Measurements from ENCODE around the gene PDLIM7.

Gene PDLIM7

DNA sequence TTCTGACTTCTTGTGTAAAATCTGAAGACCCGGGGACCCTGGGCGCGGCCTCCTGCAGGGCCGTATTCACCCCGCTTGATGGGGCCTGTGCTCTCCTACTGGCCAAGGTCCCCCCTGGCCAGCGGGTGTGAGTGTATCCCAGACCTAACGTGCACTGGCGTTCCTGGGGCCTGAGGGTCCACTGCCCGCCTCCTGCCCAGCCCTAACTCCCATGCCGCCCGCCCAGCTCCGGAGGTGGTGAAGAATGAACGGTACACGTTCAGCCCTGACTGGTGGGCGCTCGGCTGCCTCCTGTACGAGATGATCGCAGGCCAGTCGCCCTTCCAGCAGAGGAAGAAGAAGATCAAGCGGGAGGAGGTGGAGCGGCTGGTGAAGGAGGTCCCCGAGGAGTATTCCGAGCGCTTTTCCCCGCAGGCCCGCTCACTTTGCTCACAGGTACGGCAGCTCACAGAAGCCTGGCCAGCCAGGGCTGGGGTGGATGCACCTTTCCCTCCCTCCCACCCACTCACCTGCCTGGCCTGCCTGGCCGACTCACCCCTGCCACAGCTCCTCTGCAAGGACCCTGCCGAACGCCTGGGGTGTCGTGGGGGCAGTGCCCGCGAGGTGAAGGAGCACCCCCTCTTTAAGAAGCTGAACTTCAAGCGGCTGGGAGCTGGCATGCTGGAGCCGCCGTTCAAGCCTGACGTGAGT is 61.4 kb downstream of the PDLIM7 start:
- Histone ChIP-seq H3K4me3 (ENCODE audit: low read length) (no peak overlapping the region), H3K4me1 (ENCODE audit: control insufficient read depth, low read depth, low read length) (no peaks in the 10 kb centered on the region), H2BK15ac (replicated peaks; ENCODE audit: low read depth) (no peak overlapping the region), H3K56ac (ENCODE audit: low read length) (no peak overlapping the region), H2BK120ac (ENCODE audit: low read depth, low read length) (no peak overlapping the region), H3K79me2 (ENCODE audit: control insufficient read depth, insufficient read depth, low read length) (no peaks in the 10 kb centered on the region), H3K79me1 (ENCODE audit: low read length) (no peaks in the 10 kb centered on the region), H2AK5ac (ENCODE audit: low read length) (no peak overlapping the region), H3K18ac (ENCODE audit: low read length) (no peak overlapping the region), H3K36me3 (ENCODE audit: control insufficient read depth, insufficient read depth, low read length) (peaks cover 1% of the 10 kb centered on the region), H3K4ac (ENCODE audit: low read depth, low read length) (no peak overlapping the region), H3K27me3 (ENCODE audit: insufficient read depth, low read length, poor library complexity) (no peaks in the 10 kb centered on the region), H3K9ac (ENCODE audit: low read length) (no peak overlapping the region), H3K4me2 (ENCODE audit: low read length) (no peak overlapping the region), H2BK5ac (ENCODE audit: low read length) (no peak overlapping the region), H3K27ac (ENCODE audit: low read depth, low read length) (no peak overlapping the region), H4K8ac (ENCODE audit: low read depth, low read length) (no peak overlapping the region), H3K23ac (ENCODE audit: low read length) (no peak overlapping the region), H4K5ac (ENCODE audit: low read length) (no peak overlapping the region)
- no CpG with 5 or more reads among the region's 37 CpGs for WGBS (ENCODE audit: extremely low coverage, insufficient coverage, low lambda C conversion rate)
- no peak for DNase-seq

DNA sequence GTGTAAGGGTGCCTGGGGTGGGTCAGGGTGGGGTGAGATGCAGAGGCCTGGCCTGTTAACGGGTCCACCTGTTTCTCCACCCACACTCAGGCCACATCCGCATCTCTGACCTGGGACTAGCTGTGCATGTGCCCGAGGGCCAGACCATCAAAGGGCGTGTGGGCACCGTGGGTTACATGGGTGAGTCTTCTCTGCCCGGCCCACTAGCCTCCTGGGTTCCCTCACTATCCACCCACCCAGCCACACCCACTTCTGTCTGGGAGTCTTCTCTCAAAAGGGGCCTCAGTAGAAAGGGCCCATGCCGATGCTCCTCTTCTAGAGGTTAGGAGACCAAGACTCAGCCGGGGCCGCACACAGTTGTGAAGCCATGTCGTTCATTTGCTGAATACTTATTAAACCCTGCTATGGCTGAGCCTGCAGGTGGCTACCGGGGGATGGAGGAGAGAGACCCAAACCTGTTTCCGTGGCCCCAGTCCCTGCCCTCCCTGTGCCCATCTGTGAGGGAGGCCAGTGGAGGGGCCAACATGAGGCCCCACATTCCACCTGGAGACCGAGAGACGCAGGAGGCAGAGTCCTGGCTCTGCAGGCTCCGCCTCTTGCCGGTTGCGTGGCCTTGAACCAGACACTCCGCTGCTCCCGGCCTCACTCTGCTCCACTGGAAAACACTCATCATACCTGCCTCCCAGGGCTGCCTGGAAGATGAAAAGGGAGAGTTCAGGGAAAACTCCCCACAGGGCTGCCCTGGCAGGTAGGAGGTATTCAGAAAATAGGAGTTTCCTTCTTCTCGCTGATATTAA is 62.3 kb downstream of the PDLIM7 start:
- no peak overlapping the region for H3K4ac ChIP-seq (ENCODE audit: low read depth, low read length)
- no peak overlapping the region for H3K18ac ChIP-seq (ENCODE audit: low read length)
- no peak overlapping the region for H3K9ac ChIP-seq (ENCODE audit: low read length)
- no peak overlapping the region for H2AK5ac ChIP-seq (ENCODE audit: low read length)
- no peak overlapping the region for H4K5ac ChIP-seq (ENCODE audit: low read length)
- no peaks in the 10 kb centered on the region for H3K79me1 ChIP-seq (ENCODE audit: low read length)
- H3K4me2 ChIP-seq (ENCODE audit: low read length): no peak overlapping the region
- H3K36me3 ChIP-seq (ENCODE audit: control insufficient read depth, insufficient read depth, low read length): peaks cover 1% of the 10 kb centered on the region
- no peak overlapping the region for H3K4me3 ChIP-seq (ENCODE audit: low read length)
- no peaks in the 10 kb centered on the region for H3K4me1 ChIP-seq (ENCODE audit: control insufficient read depth, low read depth, low read length)
- no peak overlapping the region for H3K23ac ChIP-seq (ENCODE audit: low read length)
- no peak overlapping the region for H2BK5ac ChIP-seq (ENCODE audit: low read length)
- H2BK15ac ChIP-seq (replicated peaks; ENCODE audit: low read depth): no peak overlapping the region
- no peak overlapping the region for H4K8ac ChIP-seq (ENCODE audit: low read depth, low read length)
- no peak for DNase-seq
- no peak overlapping the region for H3K27ac ChIP-seq (ENCODE audit: low read depth, low read length)
- WGBS (ENCODE audit: extremely low coverage, insufficient coverage, low lambda C conversion rate): no CpG with 5 or more reads among the region's 20 CpGs
- no peak overlapping the region for H2BK120ac ChIP-seq (ENCODE audit: low read depth, low read length)
- no peak overlapping the region for H3K56ac ChIP-seq (ENCODE audit: low read length)
- no peaks in the 10 kb centered on the region for H3K79me2 ChIP-seq (ENCODE audit: control insufficient read depth, insufficient read depth, low read length)
- no peaks in the 10 kb centered on the region for H3K27me3 ChIP-seq (ENCODE audit: insufficient read depth, low read length, poor library complexity)

DNA sequence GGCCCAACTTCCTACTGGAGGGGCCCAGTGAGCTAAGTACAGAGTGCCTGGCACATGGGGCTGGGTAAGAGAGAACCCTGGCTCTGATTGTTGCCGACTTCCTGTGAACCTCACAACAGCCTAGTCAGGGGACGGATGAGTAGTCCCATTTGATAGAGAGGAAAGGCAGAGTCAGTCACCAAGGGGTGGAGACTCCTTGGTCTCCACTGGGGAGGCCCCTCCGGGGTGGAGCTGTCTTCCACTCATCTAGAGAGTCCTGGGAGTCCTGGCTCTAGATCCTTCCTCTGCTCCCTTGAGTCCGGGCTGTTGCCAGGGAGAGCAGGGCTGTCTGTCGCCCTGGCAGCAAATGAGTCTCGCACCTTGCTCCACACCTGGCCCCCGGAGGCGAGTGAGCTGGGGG is 63.0 kb downstream of the PDLIM7 start:
- Histone ChIP-seq H3K56ac (ENCODE audit: low read length) (no peak overlapping the region), H3K4me2 (ENCODE audit: low read length) (no peak overlapping the region), H2BK5ac (ENCODE audit: low read length) (no peak overlapping the region), H3K18ac (ENCODE audit: low read length) (no peak overlapping the region), H3K4ac (ENCODE audit: low read depth, low read length) (no peak overlapping the region), H3K4me1 (ENCODE audit: control insufficient read depth, low read depth, low read length) (no peaks in the 10 kb centered on the region), H3K4me3 (ENCODE audit: low read length) (no peak overlapping the region), H4K8ac (ENCODE audit: low read depth, low read length) (no peak overlapping the region), H3K27me3 (ENCODE audit: insufficient read depth, low read length, poor library complexity) (no peaks in the 10 kb centered on the region), H3K79me1 (ENCODE audit: low read length) (peaks cover 3% of the 10 kb centered on the region), H3K23ac (ENCODE audit: low read length) (no peak overlapping the region), H3K36me3 (ENCODE audit: control insufficient read depth, insufficient read depth, low read length) (peaks cover 1% of the 10 kb centered on the region), H2AK5ac (ENCODE audit: low read length) (no peak overlapping the region), H3K27ac (ENCODE audit: low read depth, low read length) (no peak overlapping the region), H2BK120ac (ENCODE audit: low read depth, low read length) (no peak overlapping the region), H2BK15ac (replicated peaks; ENCODE audit: low read depth) (no peak overlapping the region), H3K9ac (ENCODE audit: low read length) (no peak overlapping the region), H3K79me2 (ENCODE audit: control insufficient read depth, insufficient read depth, low read length) (no peaks in the 10 kb centered on the region), H4K5ac (ENCODE audit: low read length) (no peak overlapping the region)
- no CpG with 5 or more reads among the region's 8 CpGs for WGBS (ENCODE audit: extremely low coverage, insufficient coverage, low lambda C conversion rate)
- no peak for DNase-seq

DNA sequence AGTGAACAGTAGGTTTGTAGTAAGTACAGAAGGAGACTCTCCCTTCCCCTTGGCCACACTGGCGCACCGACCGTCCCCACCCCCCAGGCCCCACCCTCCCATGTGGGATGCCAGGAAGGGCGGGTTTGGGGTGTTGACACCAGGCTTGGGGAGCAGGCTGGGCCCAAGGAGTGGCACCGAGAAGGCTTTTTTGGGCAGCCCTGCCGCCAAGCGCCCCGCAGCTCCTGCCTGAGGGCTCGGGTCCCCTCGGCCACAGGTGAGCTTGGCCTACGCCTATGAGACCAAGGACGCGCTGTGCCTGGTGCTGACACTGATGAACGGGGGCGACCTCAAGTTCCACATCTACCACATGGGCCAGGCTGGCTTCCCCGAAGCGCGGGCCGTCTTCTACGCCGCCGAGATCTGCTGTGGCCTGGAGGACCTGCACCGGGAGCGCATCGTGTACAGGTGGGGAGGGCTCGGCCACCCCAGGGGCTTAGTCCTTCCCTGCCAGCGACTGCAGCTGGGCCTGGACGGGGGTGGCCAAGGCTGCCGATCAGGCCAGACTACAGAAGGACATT is 63.7 kb downstream of the PDLIM7 start:
- no peak overlapping the region for H3K4me3 ChIP-seq (ENCODE audit: low read length)
- H3K79me1 ChIP-seq (ENCODE audit: low read length): peaks cover 4% of the 10 kb centered on the region
- no peak overlapping the region for H3K4ac ChIP-seq (ENCODE audit: low read depth, low read length)
- H3K56ac ChIP-seq (ENCODE audit: low read length): no peak overlapping the region
- H2AK5ac ChIP-seq (ENCODE audit: low read length): no peak overlapping the region
- WGBS (ENCODE audit: extremely low coverage, insufficient coverage, low lambda C conversion rate): no CpG with 5 or more reads among the region's 29 CpGs
- no peak overlapping the region for H2BK5ac ChIP-seq (ENCODE audit: low read length)
- no peak overlapping the region for H2BK120ac ChIP-seq (ENCODE audit: low read depth, low read length)
- H3K27ac ChIP-seq (ENCODE audit: low read depth, low read length): no peak overlapping the region
- H4K8ac ChIP-seq (ENCODE audit: low read depth, low read length): no peak overlapping the region
- H3K4me2 ChIP-seq (ENCODE audit: low read length): no peak overlapping the region
- H4K5ac ChIP-seq (ENCODE audit: low read length): no peak overlapping the region
- no peak overlapping the region for H3K9ac ChIP-seq (ENCODE audit: low read length)
- no peaks in the 10 kb centered on the region for H3K27me3 ChIP-seq (ENCODE audit: insufficient read depth, low read length, poor library complexity)
- H3K4me1 ChIP-seq (ENCODE audit: control insufficient read depth, low read depth, low read length): no peaks in the 10 kb centered on the region
- H3K23ac ChIP-seq (ENCODE audit: low read length): no peak overlapping the region
- H3K36me3 ChIP-seq (ENCODE audit: control insufficient read depth, insufficient read depth, low read length): peaks cover 1% of the 10 kb centered on the region
- no peak overlapping the region for H3K18ac ChIP-seq (ENCODE audit: low read length)
- H2BK15ac ChIP-seq (replicated peaks; ENCODE audit: low read depth): no peak overlapping the region
- no peaks in the 10 kb centered on the region for H3K79me2 ChIP-seq (ENCODE audit: control insufficient read depth, insufficient read depth, low read length)
- no peak for DNase-seq
